Activated gamma-delta T cell treated with Interleukin-2 at 50 U/mL for 16 hours (primary cell): Measurements from ENCODE around the gene MKNK2.

Experiments
- DNase-seq: peaks from one replicate; pipeline ENCODE4 v3.0.0-alpha.2; 2020

Gene MKNK2

GRCh38 chr19:2079865-2080301 is 28.8 kb upstream of the MKNK2 start:
- no peak for DNase-seq

DNA sequence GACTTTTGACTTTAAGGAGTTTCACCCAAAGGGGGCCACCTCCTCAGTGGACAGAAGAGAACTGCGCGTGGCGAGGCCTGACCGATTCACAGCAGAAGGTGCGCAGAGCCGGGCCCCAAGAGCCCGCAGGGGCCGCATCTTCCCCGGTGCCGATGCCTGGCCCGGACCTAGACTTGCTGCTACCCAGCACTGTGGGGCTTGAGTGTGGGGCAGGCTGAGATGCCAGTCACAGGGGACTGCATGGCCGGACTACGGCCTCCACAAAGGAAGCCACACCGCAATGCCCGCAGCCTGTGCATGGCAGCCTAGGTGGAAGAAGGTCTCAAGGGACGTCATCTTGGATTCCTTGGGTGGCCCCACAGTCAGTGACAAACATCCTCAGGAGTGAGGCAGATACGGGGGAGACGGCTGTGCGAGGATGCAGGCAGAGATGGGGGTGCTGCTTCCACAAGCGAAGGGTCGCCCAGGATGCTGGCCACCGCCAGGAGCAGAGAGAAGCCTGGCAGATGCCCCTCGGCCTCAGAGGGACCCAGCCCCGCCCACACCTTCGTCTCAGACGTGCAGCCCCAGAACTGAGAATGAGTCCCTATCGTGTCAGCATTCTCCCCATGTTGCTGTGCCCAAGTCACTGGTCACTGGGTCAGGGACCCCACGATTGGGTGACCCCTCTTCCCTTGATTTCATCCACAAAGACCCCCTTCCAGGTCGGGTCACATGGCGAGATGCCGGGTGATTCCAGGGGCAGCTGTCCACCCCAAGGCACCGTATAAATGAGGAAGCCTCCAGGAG is 28.2 kb upstream of the MKNK2 start:
- no peak for DNase-seq

DNA sequence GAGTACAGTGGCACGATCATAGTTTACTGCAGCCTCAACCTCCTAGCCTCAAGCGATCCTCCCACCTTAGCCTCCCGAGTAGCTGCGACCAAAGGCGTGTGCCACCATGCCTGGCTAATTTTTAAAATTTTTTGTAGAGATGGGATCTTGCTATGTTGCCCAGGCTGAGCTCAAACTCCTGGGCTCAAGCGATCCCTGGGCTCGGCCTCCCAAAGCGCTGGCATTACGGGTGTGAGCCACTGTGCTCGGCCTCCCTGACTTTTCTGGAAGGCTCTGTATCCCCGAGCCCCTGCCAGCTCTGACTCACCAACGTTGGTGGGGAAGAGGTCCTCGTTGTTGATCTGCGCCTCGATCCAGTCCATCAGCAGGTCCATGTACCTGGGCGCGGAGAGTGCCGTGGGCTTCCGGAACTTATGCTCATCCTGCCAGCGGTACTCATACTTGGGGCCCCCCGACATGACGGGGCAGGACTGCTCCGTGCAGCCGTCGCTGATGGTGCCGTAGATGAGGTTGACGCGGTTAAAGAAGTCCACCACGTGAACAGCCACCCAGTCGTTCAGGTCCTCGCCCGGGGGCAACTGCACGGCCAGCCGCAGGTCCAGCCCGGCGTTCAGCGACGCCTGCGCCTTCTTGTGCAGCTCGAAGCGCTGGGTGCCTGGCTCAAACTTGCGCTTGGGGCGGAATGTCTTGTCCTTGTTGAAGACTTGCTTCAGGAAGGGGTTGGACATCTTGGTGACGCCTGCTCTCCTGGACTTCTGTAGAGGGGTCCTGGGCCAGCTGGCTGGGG is 27.0 kb upstream of the MKNK2 start:
- no peak for DNase-seq

DNA sequence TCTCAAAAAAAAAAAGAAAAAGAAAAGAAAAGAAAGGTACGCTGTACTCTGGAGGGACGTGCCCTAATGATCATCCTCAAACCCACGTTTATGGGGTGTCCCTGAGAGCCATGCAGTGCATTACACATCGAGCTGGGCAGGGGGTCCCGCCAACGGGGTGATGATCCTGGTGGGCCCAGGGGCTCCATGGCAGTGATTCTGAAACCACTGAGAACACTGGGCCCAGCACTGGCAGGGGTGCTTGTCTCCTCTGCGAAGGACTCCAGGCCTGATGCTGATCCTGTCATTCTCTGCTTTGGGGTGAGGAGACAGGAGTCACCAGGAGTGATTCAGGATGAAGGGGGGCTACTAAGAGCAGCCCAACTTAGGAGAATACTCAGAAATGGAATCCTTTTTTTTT is 26.4 kb upstream of the MKNK2 start:
- DNase-seq = no peak

DNA sequence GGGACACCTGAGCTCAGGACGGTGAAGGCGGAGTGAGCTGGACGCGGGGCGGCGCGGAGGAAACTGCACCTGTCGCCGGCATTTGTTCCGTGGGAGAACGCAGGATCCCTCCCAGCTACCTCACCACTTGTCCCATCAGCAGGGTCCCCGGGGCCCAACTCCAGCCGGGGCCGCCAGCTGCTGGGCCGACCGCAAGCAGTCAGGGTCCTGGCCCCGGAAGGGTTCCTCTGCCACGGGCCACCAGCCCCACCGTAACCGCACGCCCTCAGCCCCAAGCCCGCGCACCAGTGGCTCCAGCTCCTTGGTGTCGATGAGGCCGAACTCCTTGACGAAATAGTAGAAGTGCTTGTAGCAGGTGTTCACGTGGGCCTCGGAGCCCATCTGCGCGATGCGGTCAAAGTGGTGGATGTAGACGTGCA is 25.5 kb upstream of the MKNK2 start:
- DNase-seq = no peak

DNA sequence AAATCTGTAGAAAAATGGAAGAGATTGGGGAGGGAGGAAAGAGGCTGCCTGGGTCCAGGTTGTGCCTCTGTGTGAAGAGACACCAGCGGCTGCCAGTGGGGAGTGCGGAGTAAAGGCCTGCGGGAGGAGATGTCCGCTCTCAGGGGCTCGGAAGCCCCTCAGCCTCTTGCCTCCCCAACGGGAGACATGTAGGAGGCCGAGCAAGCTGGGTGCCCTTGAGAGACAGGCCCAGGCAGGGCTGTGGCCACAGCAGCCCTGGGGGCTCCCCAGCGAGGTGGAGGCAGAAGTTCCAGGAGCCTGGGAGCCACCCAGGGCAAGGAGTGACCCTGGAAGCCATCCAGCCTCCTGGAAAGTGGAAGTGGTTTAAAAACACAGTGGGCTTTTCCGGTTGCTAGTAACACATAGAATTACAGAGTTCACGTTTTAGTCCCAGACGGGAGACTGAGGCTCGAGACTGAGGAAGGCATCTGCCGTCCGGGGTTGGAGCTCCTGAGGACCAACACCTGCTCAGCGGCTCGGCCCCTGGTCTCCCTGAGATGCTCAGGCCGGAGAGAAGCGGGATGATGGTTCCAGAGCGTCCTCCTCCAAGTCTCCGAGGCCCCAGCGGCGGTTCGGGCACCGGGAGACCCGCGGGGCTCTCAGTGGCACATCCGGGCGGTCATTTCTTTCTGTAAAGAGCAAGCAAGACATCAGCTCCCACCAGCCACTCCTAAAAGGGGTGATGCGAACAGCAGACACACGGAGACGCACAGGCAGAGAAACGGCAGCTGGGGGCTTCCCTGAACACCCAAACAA is 21.9 kb upstream of the MKNK2 start:
- no peak for DNase-seq

GRCh38 chr19:2070986-2071673 is 20.1 kb upstream of the MKNK2 start:
- DNase-seq = no peak

DNA sequence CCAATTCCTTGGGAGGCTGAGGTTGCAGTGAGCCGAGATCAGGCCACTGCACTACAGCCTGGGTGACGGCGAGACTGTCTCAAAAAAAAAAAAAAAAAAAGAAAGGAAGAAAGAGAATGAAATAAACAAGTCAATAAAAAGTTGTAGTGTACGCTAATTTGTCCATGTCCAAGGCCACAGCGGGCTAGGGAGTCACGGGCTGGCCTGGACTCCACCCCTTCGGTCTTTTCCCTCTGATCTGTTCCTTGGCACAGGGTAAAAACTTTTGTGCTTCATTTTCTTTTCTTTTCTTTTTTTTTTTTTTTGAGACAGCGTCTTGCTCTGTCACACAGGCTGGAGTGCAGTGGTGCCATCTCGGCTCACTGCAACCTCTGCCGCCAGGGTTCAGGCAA is 19.4 kb upstream of the MKNK2 start:
- DNase-seq = no peak

GRCh38 chr19:2064788-2065524 is 13.9 kb upstream of the MKNK2 start:
- no peak for DNase-seq

DNA sequence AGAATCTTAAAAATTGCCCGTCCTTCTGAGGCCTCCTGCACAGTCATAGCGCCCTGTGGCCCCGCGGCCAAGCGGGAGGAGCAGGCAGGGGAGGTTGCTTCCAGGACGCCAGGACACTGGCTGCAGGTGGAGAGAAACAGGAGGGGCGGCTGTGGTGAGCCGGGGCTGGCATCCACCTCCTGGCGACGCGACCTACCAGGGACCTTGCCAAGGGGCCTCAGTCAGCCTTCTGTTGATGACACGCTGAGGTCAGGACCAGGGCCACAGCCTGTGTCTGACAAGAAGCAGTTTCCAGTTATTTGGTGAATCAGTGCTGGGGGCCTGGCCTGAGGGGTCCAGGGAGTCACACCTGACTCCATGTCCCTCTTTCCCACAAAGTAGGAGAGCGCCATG is 13.3 kb upstream of the MKNK2 start:
- DNase-seq = no peak

DNA sequence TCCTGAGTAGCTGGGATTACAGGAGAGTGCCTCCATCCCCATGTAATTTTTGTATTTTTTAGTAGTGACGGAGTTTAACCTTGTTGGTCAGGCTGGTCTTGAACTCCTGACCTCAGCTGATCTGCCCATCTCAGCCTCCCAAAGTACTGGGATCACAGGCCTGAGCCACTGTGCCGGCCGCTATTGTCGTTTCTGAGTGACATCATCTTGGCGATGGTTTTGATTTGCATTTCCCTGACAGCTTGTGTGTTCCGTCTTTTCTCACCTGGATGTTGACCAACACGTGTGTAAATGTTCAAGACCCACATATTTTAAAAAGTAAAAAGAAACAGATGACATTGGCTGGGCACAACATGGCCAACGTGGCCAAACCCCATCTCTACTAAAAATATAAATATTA is 12.8 kb upstream of the MKNK2 start:
- DNase-seq = no peak

DNA sequence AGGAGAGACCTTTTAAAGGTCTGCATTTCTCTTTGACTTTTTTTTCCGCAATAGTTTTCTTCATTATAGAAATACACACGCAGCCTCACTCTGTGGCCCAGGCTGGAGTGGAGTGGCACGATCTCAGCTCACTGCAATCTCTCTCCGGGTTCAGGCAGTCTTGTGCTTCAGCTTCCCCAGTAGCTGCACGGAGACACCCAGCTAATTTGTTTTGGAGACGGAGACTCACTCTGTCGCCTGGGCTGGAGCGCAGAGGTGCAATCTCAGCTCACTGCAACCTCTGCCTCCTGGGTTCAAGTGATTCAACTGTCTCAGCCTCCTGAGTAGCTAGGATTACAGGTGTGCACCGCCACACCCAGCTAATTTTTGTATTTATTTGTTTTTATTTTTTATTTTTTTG is 11.7 kb upstream of the MKNK2 start:
- no peak for DNase-seq

GRCh38 chr19:2062389-2062729 is 11.3 kb upstream of the MKNK2 start:
- DNase-seq = no peak

GRCh38 chr19:2061495-2062388 is 10.7 kb upstream of the MKNK2 start:
- peak; percentile 100 for DNase-seq

- no peak for DNase-seq
Measured at GRCh38 chr19:2060884-2061494, 9.9 kb upstream of the MKNK2 start.

DNA sequence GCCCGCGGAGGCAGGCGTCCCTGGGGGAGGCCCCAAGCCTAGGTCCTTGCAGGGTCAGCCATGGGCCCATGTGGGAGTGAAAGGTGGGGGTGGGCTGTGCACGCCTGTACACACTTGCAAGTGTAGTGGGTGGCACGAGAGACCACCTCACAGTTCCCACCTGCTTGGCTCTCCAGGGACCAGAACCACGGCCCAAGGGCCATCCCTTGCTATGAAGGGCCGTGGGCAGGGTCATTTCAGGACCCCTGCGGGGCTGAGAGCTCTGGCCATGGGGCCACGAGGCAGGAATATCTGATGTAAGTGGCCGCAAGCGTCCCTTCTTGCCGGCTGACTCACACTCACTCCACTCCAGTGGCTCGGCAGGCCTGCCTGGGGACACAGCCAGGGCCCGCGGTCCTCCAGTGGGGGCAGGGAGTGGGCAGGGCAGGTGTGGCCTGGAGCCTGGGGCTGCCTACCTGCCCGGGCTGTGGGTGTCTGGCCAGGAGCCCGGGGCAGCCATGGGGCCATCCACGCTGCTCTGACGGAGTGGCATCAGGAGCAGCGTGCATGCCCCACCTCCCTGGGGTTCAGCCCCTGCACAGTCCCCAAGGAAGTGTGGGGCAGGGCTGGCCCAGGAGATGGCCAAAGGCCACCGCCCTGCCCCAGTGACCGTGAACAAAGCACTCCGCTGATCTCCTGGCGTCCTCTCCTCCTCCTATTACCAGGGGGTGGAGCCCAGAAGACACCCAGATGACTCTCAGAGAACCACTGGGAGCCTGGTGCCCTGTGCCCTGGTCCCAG is 8.6 kb upstream of the MKNK2 start:
- DNase-seq = no peak

- DNase-seq = no peak
Measured at GRCh38 chr19:2058570-2059421, 7.8 kb upstream of the MKNK2 start.

DNA sequence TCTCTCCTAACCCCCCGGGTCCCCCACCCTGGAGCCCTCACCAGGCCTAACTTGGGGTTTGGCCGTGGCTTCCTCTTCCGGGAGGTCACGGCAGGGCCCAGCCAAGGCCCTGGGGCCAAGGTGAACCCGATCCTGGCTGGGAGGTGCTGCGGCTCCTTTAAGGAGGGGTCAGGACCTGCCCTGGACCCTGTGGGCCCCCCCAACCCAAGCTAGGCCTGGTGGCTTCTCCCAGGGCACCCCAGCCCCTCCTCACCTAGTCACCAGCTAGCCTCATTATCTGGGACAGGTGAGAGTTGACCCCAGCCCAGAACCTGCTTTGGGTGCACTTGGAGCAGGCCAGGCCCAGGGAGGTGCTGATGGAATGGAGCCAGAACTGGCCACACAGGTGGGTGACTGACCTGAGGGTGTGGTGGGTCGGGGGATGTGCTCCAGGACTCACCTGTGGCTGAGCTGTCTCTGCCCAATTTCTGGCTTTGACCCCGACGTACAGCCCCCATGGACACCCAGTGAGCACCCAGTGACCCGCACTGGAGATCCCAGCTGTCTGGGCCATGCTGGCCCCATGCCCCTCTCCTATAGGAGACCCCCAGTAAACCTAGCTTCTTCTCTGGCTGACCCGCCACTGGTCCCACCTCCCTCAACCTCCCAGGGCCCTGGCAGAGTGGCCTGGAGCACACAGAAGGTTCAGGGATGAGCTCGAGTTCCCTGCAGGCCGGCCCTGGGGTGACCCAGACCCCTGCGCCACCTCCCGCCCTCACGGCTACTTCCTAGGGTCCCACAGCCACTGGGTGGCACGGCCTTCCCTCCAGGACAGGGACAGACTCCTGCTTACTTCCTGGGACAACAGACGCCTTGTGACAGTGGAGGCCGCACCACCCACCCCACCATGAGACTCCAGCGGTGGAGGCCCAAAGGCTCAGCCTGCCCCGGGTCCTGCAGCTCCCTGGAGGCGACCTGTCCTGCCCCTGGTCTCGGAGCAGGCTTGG is 6.7 kb upstream of the MKNK2 start:
- DNase-seq = no peak
